ENCODE results near the gene NUP54. TPM values are rescaled to one million over a fixed set of nuclear protein-coding genes. Genes with fewer than 3 reads are reported as not detected.

The NUP54 gene
- total and polyA plus RNA-seq, 2 of the 8 experiments (the other 6 are each of a cell fraction or from before 2014, with no cell fraction given) = 51.4 to 103 TPM

DNA sequence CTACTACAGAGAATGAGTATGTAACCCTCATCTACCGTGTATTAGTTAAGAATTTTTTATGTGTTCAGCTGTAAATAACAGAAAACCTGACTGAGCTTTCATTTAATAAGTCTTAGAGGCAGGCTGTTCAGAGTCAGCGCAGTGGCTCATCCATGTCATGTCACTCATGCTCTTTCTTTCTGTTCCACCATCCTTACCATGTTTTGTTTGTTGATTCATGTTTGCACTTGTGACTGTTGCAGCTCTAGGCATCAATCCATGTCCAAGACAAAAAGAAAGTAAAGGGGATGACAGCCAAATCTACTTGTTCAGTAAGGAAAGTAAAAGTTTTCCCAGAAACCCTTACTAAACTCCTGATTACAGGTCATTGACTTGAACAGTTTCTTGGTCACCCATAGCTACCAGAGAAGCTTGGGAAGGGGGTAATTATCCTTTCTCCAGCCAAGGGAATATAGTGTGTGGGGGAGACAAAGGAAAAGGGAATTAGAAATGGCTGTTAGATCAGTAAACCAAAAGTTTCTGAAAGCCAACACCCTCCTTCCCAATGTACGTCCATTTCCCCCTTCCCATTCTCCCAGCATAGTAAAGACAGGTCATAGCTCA lies 64.7 kb downstream of the NUP54 start:
- no peak overlapping the region for H4K91ac ChIP-seq (replicated peaks; ENCODE audit: insufficient read length, low read length)
- H2AK5ac ChIP-seq (ENCODE audit: low read depth, low read length) = no peak overlapping the region
- H3K4ac ChIP-seq (replicated peaks; ENCODE audit: insufficient read length, low read depth, low read length) = no peak overlapping the region
- no peak overlapping the region for H3K56ac ChIP-seq (replicated peaks; ENCODE audit: insufficient read length, low read depth, low read length)
- no peak overlapping the region for H3K18ac ChIP-seq (ENCODE audit: extremely low read depth, low read length)
- no peak overlapping the region for H2AFZ ChIP-seq (ENCODE audit: low read length)
- no peak overlapping the region for H3K23ac ChIP-seq (ENCODE audit: insufficient read length)
- H3K27ac ChIP-seq (ENCODE audit: low read depth, low read length) = no peak overlapping the region
- no peaks in the 10 kb centered on the region for H3K79me1 ChIP-seq (ENCODE audit: low read depth, low read length)
- H3K4me3 ChIP-seq (ENCODE audit: extremely low read depth in 1 of 4, insufficient read depth in 2 of 4, low read depth in 3 of 4, low read length in 4 of 4) = no peak overlapping the region
- H2BK120ac ChIP-seq (replicated peaks; ENCODE audit: low read depth, low read length) = no peak overlapping the region
- no peak for DNase-seq (ENCODE audit: low read depth in 1 of 2, low spot score in 2 of 2)
- 86% methylated on average over 3 of the region's 3 CpGs; no CpG with 5 or more reads in 1 of the 2 experiments for WGBS, 2 experiments (ENCODE audit: extremely low coverage in 1 of 2, insufficient coverage in 1 of 2, insufficient read length in 1 of 2, insufficient replicate concordance in 2 of 2, low coverage in 1 of 2, low lambda C conversion rate in 2 of 2, missing lambda C conversion rate in 1 of 2)
- no peak overlapping the region for H2BK15ac ChIP-seq (ENCODE audit: low read length)
- H2BK20ac ChIP-seq (ENCODE audit: low read length) = no peak overlapping the region
- no peak overlapping the region for H2BK12ac ChIP-seq (ENCODE audit: low read depth, low read length)
- H4K8ac ChIP-seq (ENCODE audit: extremely low read depth, insufficient read depth, low read length) = no peak overlapping the region
- TF ChIP-seq SIN3A (conservative IDR thresholded peaks at IDR 0.05 in 1 of 2, IDR thresholded peaks at IDR 0.05 in 1 of 2; ENCODE audit: low read depth in 1 of 2, low read length in 2 of 2) (no peak), SIX5 (IDR thresholded peaks at IDR 0.05; ENCODE audit: low read depth, low read length) (no peak), JUND (IDR thresholded peaks at IDR 0.05; ENCODE audit: low read length) (no peak)
- H2BK5ac ChIP-seq (ENCODE audit: low read depth, low read length) = no peak overlapping the region
- H3K9me3 ChIP-seq (ENCODE audit: insufficient read depth in 2 of 2, low read depth in 1 of 2, low read length in 1 of 2) = no peaks in the 10 kb centered on the region
- no peaks in the 10 kb centered on the region for H3K79me2 ChIP-seq (ENCODE audit: control insufficient read depth in 1 of 2, insufficient read depth in 2 of 2, low read length in 2 of 2)
- H4K5ac ChIP-seq (ENCODE audit: insufficient read length, low read depth, low read length) = no peak overlapping the region
- no peaks in the 10 kb centered on the region for H3K27me3 ChIP-seq (replicated peaks in 1 of 4; ENCODE audit: control insufficient read depth in 3 of 4, extremely low read depth in 1 of 4, insufficient read depth in 3 of 4, low read length in 3 of 4)
- H3K4me2 ChIP-seq (ENCODE audit: insufficient read depth in 1 of 2, low read depth in 2 of 2, low read length in 2 of 2) = no peak overlapping the region
- H3K4me1 ChIP-seq (replicated peaks in 1 of 4; ENCODE audit: control insufficient read depth in 3 of 4, insufficient read depth in 4 of 4, low read length in 3 of 4) = no peaks in the 10 kb centered on the region
- ChIA-PET CTCF (ENCODE audit: partially characterized antibody) (interaction anchor here (0.8 to 5.2 kb wide), 11 partner anchors 9 to 170 kb away, joined by 3 to 42 read pairs (median 6); no protein-coding TSS in a partner anchor), POLR2A (ENCODE audit: partially characterized antibody) (no interaction called here)
- no peak overlapping the region for H3K9ac ChIP-seq (replicated peaks in 1 of 4; ENCODE audit: extremely low read depth in 1 of 4, low read depth in 3 of 4, low read length in 3 of 4)
- no peak overlapping the region for H3K14ac ChIP-seq (ENCODE audit: insufficient read length)
- no peak for FAIRE-seq
- H3K23me2 ChIP-seq (ENCODE audit: low read depth, low read length) = no peaks in the 10 kb centered on the region
- H4K20me1 ChIP-seq (replicated peaks in 1 of 2; ENCODE audit: control insufficient read depth in 1 of 2, insufficient read depth in 2 of 2, low read length in 2 of 2) = no peaks in the 10 kb centered on the region
- no peaks in the 10 kb centered on the region for H3K36me3 ChIP-seq (ENCODE audit: control insufficient read depth in 2 of 4, insufficient read depth in 4 of 4, low read length in 3 of 4)

Measured in H1 (cell line).